Measurements from ENCODE around the gene PAPPA. TPM values are rescaled to one million over a fixed set of nuclear protein-coding genes. Genes with fewer than 3 reads are reported as not detected.

The PAPPA gene
- total and polyA plus RNA-seq, 2 of the 8 experiments (the other 6 are each of a cell fraction or from before 2014, with no cell fraction given), result 0.18 to 0.63 TPM

- Histone ChIP-seq H4K5ac (ENCODE audit: insufficient read length, low read depth, low read length) (no peak overlapping the region), H2BK120ac (replicated peaks; ENCODE audit: low read depth, low read length) (no peak overlapping the region), H3K79me2 (ENCODE audit: control insufficient read depth in 1 of 2, insufficient read depth in 2 of 2, low read length in 2 of 2) (no peaks in the 10 kb centered on the region), H2AK5ac (ENCODE audit: low read depth, low read length) (no peak overlapping the region), H3K23me2 (ENCODE audit: low read depth, low read length) (no peaks in the 10 kb centered on the region), H2BK5ac (ENCODE audit: low read depth, low read length) (no peak overlapping the region), H3K23ac (ENCODE audit: insufficient read length) (no peak overlapping the region), H3K18ac (ENCODE audit: extremely low read depth, low read length) (no peak overlapping the region), H3K79me1 (ENCODE audit: low read depth, low read length) (no peaks in the 10 kb centered on the region; the same call in 1 of the 2 replicates), H3K9ac (replicated peaks in 1 of 4; ENCODE audit: extremely low read depth in 1 of 4, low read depth in 3 of 4, low read length in 3 of 4) (no peak overlapping the region), H3K4me2 (ENCODE audit: insufficient read depth in 1 of 2, low read depth in 2 of 2, low read length in 2 of 2) (no peak overlapping the region), H3K27ac (ENCODE audit: low read depth, low read length) (no peak overlapping the region), H2BK15ac (ENCODE audit: low read length) (no peak overlapping the region), H2AFZ (ENCODE audit: low read length) (no peak overlapping the region), H2BK20ac (ENCODE audit: low read length) (no peak overlapping the region), H3K4me1 (replicated peaks in 1 of 4; ENCODE audit: control insufficient read depth in 3 of 4, insufficient read depth in 4 of 4, low read length in 3 of 4) (peaks cover 2 to 6% (median 4%) of the 10 kb centered on the region in 4 experiments; a peak in 5 of 7 replicates), H3K9me3 (ENCODE audit: insufficient read depth in 2 of 2, low read depth in 1 of 2, low read length in 1 of 2) (no peaks in the 10 kb centered on the region), H3K4ac (replicated peaks; ENCODE audit: insufficient read length, low read depth, low read length) (no peak overlapping the region), H3K56ac (replicated peaks; ENCODE audit: insufficient read length, low read depth, low read length) (no peak overlapping the region), H2BK12ac (ENCODE audit: low read depth, low read length) (no peak overlapping the region), H3K14ac (ENCODE audit: insufficient read length) (no peak overlapping the region), H3K4me3 (ENCODE audit: extremely low read depth in 1 of 4, insufficient read depth in 2 of 4, low read depth in 3 of 4, low read length in 4 of 4) (no peak overlapping the region), H4K91ac (replicated peaks; ENCODE audit: insufficient read length, low read length) (no peak overlapping the region), H3K27me3 (replicated peaks in 1 of 4; ENCODE audit: control insufficient read depth in 3 of 4, extremely low read depth in 1 of 4, insufficient read depth in 3 of 4, low read length in 3 of 4) (no peaks in the 10 kb centered on the region; a peak in 1 of 7 replicates), H4K20me1 (replicated peaks in 1 of 2; ENCODE audit: control insufficient read depth in 1 of 2, insufficient read depth in 2 of 2, low read length in 2 of 2) (no peaks in the 10 kb centered on the region), H3K36me3 (ENCODE audit: control insufficient read depth in 2 of 4, insufficient read depth in 4 of 4, low read length in 3 of 4) (no peaks in the 10 kb centered on the region), H4K8ac (ENCODE audit: extremely low read depth, insufficient read depth, low read length) (no peak overlapping the region)
- DNase-seq (ENCODE audit: low read depth in 1 of 2, low spot score in 2 of 2) (no peak), FAIRE-seq (no peak)
- ChIA-PET CTCF (ENCODE audit: partially characterized antibody) (no interaction called here), POLR2A (ENCODE audit: partially characterized antibody) (interaction anchor here (1.3 kb wide), 1 partner anchor 8 kb away, joined by 3 read pairs; no protein-coding TSS in a partner anchor)
- 89% methylated on average over 3 of the region's 3 CpGs; no CpG with 5 or more reads in 1 of the 2 experiments for WGBS, 2 experiments (ENCODE audit: extremely low coverage in 1 of 2, insufficient coverage in 1 of 2, insufficient read length in 1 of 2, insufficient replicate concordance in 2 of 2, low coverage in 1 of 2, low lambda C conversion rate in 2 of 2, missing lambda C conversion rate in 1 of 2)
- TF ChIP-seq EGR1 (IDR thresholded peaks at IDR 0.05; ENCODE audit: borderline replicate concordance, low read depth, low read length), result no peak
Measured at GRCh38 chr9:116319480-116319879, 165.9 kb downstream of the PAPPA start.

All from H1 (cell line).